OCI-LY1 (cell line): Measurements from ENCODE around the gene NHLRC4.

Source experiments
- H2AFZ ChIP-seq: fragments of 200-600 bp; sonication (generic), shearing (Covaris generic); 2 replicates; pipeline ENCODE4 v1.6.0; 2014; ENCODE audit warnings: antibody characterized with exemption, mild to moderate bottlenecking, low read length
- H3F3A ChIP-seq: fragments of 200-600 bp; sonication (generic), shearing (Covaris generic); 2 replicates; pipeline ENCODE4 v1.6.0; 2014; ENCODE audit warnings: mild to moderate bottlenecking, antibody characterized with exemption, low read length, moderate library complexity; ENCODE audit not compliant: insufficient read depth
- H3K27ac ChIP-seq: fragments of 200-600 bp; sonication (generic); 2 replicates; pipeline ENCODE4 v1.5.1; 2014; ENCODE audit warnings: low read length, mixed run types, mild to moderate bottlenecking, low read depth; ENCODE audit not compliant: poor library complexity, severe bottlenecking
- H3K27me3 ChIP-seq: fragments of 200-600 bp; sonication (generic); 2 replicates; pipeline ENCODE4 v1.6.0; 2014; ENCODE audit warnings: antibody characterized with exemption, mild to moderate bottlenecking, low read length, moderate library complexity; ENCODE audit not compliant: insufficient read depth
- H3K36me3 ChIP-seq: fragments of 200-600 bp; sonication (generic); 2 replicates; pipeline ENCODE4 v1.6.1; 2014; ENCODE audit warnings: mild to moderate bottlenecking, antibody characterized with exemption, low read length, moderate library complexity, mixed read lengths; ENCODE audit not compliant: insufficient read depth
- H3K4me1 ChIP-seq: fragments of 200-600 bp; sonication (generic); 2 replicates; pipeline ENCODE4 v1.5.1; 2014; ENCODE audit warnings: mild to moderate bottlenecking, low read length, moderate library complexity; ENCODE audit not compliant: insufficient read depth, severe bottlenecking
- H3K4me2 ChIP-seq: fragments of 200-600 bp; sonication (generic), shearing (Covaris generic); 2 replicates; pipeline ENCODE4 v1.6.1; 2014; ENCODE audit warnings: low read length
- H3K4me3 ChIP-seq: fragments of 200-600 bp; sonication (generic); 2 replicates; pipeline ENCODE4 v1.5.1; 2014; ENCODE audit warnings: low read length, low read depth, mild to moderate bottlenecking, mixed read lengths; ENCODE audit not compliant: poor library complexity, severe bottlenecking
- H3K79me2 ChIP-seq: fragments of 200-600 bp; shearing (Covaris generic); 2 replicates; pipeline ENCODE4 v1.6.1; 2016; ENCODE audit warnings: mixed run types, low read length, mixed read lengths; ENCODE audit not compliant: insufficient read depth
- H3K9ac ChIP-seq: fragments of 200-600 bp; sonication (generic), shearing (Covaris generic); 2 replicates; pipeline ENCODE4 v1.6.1; 2014; ENCODE audit warnings: mild to moderate bottlenecking, low read length, mixed read lengths
- H3K9me2 ChIP-seq: fragments of 200-600 bp; sonication (generic), shearing (Covaris generic); 2 replicates; pipeline ENCODE4 v1.6.1; 2014; ENCODE audit warnings: low read depth, mild to moderate bottlenecking, low read length, mixed read lengths
- H3K9me3 ChIP-seq: fragments of 200-600 bp; shearing (Covaris generic); 2 replicates; pipeline ENCODE4 v1.6.1; 2014; ENCODE audit warnings: low read length, mixed read lengths
- H4K20me1 ChIP-seq: fragments of 200-600 bp; sonication (generic), shearing (Covaris generic); 2 replicates; pipeline ENCODE4 v1.6.0; 2016; ENCODE audit warnings: mild to moderate bottlenecking, low read length; ENCODE audit not compliant: insufficient read depth
- CTCF ChIP-seq: fragments of 200-600 bp; sonication (generic), shearing (Covaris generic); IDR thresholded peaks from 2 replicates; pipeline ENCODE4 v1.5.1; 2017; ENCODE audit warnings: mild to moderate bottlenecking, antibody characterized with exemption, low read length, moderate library complexity, mixed read lengths
- EZH2 ChIP-seq: fragments of 200-600 bp; sonication (generic), shearing (Covaris generic); IDR thresholded peaks from 2 replicates; pipeline ENCODE4 v1.8.0; 2017; ENCODE audit warnings: borderline replicate concordance, mixed run types, mild to moderate bottlenecking, antibody characterized with exemption, low read length, moderate library complexity, mixed read lengths

Gene NHLRC4

GRCh38 chr16:565419-566330 is 1.1 kb upstream of the NHLRC4 start:
- H3K27ac ChIP-seq = no peak overlapping the region
- TF ChIP-seq CTCF = no peak
- TF ChIP-seq EZH2 = no peak
- no peak overlapping the region for H3K9ac ChIP-seq
- H3K4me1 ChIP-seq = peaks cover 26% of the 10 kb centered on the region
- H4K20me1 ChIP-seq = no peaks in the 10 kb centered on the region
- H3F3A ChIP-seq = no peaks in the 10 kb centered on the region
- no peaks in the 10 kb centered on the region for H3K36me3 ChIP-seq
- H3K79me2 ChIP-seq = no peaks in the 10 kb centered on the region
- no peak overlapping the region for H3K4me2 ChIP-seq
- no peak overlapping the region for H3K4me3 ChIP-seq
- H3K27me3 ChIP-seq = no peaks in the 10 kb centered on the region; the same call in 1 of the 2 replicates
- H2AFZ ChIP-seq = no peak overlapping the region
- no peaks in the 10 kb centered on the region for H3K9me2 ChIP-seq
- H3K9me3 ChIP-seq = no peaks in the 10 kb centered on the region

- peak overlapping the region; percentile 49 for H3K27ac ChIP-seq
- H3K9ac ChIP-seq = peak overlapping the region; percentile 30; the same call in 1 of the 2 replicates
Observed at GRCh38 chr16:567373-568256, 810 bp downstream of the NHLRC4 start.

More at GRCh38 chr16:567373-568256, 810 bp downstream of the NHLRC4 start:
- Histone ChIP-seq H3K4me2 (peak overlapping the region; percentile 42), H3K9me3 (no peaks in the 10 kb centered on the region), H3K79me2 (no peaks in the 10 kb centered on the region), H2AFZ (no peak overlapping the region), H3K36me3 (no peaks in the 10 kb centered on the region), H3K4me3 (peak overlapping the region; percentile 19), H3K27me3 (no peaks in the 10 kb centered on the region; the same call in 1 of the 2 replicates), H3K4me1 (peaks cover 31% of the 10 kb centered on the region), H3F3A (no peaks in the 10 kb centered on the region), H3K9me2 (no peaks in the 10 kb centered on the region), H4K20me1 (no peaks in the 10 kb centered on the region)
- no peak for TF ChIP-seq CTCF
- no peak for TF ChIP-seq EZH2
